NCI-H2107 treated with DMSO at 0.1 percent for 48 hours (cell line): ENCODE data around the gene ARL3.

ENCODE experiments used
- DNase-seq: peaks from one replicate; lab custom pipeline; 2025; ENCODE audit not compliant: unreplicated experiment; lab: John Stamatoyannopoulos, UW

The ARL3 gene

DNA sequence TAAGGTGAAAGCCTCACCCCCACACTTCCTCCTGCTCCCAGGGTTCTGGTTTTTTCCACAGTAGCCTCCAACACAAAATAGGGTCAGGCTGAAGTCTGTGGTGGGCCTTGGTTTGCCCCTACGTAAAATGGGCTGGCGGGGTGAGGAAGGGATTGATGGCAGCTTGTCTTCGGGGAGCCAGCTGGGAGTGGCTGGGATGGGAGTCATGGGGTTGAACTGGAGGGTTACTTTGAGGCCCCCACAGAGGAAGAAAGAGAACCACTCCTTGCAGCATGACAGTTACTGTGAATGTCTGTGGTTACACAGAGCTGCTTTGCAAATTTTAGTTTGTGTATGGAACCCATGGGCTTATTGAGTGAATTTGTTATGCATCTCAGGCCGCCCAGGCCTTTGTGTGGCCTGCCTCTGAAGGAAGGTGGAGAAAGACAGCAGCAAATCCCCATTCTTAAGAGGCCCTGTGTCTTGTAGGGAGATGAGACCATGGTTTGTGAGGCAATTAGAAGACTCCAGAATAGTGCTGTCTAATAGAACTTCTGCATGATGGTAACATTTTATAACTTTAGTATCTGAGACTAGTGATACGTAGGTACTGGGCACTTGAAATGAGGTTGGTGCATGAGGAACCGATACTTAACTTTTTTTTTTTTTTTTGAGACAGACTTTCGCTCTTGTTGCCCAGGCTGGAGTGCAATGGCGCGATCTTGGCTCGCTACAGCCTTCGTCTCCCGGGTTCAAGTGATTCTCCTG, 61.9 kb downstream of the ARL3 start:
- no peak for DNase-seq

DNA sequence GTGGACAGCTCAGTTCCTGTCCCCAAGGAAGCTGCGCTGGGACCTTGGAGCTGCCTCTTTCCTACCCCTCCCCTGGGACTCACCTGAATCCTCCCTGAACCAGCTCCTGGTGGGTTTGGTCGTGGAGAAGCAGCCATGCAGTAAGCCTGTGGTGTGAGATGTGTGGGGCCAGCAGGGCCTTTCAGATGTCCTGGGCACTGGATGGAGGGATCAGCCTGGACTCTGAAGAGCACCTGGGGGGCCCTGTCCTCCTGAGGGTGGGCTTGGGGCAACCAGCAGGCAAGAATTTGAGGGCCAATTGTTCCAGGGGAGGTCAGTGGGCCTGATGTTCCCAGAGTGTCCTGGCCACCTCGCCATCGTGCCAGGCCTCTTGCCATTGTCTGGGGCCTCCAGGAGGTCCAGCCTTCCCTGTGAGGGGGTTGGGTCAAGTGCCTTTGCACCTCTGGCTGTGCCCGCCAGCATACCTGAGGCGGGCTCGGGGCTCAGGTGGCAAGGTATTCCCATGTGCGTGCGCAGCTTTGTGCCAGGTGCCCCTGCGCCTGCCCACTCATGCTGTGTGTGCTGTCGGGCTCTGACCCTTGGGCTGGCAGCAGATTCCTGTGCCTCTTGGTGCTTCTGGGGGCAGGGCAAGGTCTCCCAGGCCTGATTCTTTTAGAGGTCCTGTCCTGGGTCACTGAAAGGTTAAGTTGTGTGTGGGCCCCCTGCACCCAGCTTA, 62.6 kb downstream of the ARL3 start:
- no peak for DNase-seq

DNA sequence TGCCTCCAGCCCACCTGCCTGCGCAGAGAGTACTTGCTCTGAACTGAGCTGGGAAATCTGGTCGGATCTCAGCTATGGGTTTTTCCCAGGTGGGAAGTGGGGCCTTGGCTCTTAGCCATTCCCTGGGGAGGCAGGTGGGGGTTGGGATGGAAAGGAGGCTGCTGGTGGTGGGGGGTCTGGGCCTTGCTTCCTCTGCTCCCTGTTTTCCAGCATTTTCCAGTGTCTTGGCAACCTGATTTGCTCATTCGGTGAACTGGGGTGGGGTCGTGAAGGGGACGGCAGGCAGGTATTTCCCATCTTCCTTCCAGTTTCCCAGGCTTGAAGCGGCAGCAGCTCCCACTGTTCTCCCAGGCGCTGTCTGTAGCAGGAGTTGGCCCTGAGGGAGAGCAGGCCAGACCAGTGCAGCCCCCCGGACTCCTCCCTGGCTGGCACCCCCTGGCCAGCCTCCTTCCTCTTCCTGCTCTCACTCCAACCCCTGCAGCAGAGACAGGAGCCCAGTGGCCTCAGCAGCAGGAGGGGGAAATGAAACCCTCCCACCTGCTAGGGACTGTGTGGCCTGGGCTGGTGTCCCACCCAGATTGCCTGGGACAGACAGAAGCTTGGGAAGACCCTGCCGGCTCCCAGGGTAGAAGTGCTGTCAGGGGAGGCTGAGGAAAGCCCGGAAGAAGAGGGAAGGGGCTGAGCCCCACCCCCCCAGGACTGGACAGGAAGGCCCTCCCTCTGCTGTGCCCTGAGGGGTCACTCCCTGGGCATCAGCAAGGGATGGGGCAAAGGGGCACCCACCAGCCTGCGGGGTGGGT, 63.3 kb downstream of the ARL3 start:
- DNase-seq, result no peak

DNA sequence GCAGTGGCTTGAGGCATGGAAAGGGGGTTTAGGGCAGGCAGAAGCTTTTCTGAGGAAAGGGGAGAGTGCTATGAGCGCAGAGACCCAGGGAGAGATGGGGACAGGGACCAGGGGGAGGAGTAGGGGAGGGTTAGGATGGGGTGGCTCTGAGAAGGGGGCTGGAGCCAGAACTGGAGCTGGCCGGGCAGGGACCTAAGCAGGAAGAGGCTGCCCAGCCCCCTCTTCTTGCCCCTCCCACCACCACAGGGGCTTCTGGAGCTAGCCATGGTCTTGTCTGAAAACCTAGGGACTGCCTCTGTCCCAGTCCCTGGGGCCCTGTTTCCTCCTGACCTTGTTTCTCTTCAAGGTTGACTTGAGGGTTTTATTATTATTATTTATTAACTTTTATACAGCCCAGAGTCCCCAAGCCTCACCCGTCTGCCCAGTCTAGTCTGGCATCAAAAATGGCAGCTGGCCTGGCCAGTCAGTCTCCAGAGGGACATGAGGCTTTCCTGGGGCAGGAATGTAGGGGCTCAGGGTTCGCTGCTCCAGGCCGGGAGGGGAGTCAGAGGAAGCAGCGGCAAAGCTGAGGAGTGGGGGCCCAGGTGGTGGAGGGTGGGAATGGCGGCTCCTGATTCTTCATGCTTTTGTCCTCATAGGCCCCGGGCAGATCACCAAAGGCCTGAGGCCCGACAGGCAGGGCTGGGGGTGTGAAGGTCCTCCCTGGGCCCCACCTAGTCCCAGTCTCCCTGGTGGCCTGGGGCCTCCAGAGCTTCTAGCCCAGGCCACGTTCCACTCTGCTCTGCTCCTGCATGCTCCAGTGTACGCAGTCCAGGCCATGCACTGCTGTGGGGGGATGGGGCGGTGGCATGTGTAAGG, 64.2 kb downstream of the ARL3 start:
- DNase-seq, result no peak

DNA sequence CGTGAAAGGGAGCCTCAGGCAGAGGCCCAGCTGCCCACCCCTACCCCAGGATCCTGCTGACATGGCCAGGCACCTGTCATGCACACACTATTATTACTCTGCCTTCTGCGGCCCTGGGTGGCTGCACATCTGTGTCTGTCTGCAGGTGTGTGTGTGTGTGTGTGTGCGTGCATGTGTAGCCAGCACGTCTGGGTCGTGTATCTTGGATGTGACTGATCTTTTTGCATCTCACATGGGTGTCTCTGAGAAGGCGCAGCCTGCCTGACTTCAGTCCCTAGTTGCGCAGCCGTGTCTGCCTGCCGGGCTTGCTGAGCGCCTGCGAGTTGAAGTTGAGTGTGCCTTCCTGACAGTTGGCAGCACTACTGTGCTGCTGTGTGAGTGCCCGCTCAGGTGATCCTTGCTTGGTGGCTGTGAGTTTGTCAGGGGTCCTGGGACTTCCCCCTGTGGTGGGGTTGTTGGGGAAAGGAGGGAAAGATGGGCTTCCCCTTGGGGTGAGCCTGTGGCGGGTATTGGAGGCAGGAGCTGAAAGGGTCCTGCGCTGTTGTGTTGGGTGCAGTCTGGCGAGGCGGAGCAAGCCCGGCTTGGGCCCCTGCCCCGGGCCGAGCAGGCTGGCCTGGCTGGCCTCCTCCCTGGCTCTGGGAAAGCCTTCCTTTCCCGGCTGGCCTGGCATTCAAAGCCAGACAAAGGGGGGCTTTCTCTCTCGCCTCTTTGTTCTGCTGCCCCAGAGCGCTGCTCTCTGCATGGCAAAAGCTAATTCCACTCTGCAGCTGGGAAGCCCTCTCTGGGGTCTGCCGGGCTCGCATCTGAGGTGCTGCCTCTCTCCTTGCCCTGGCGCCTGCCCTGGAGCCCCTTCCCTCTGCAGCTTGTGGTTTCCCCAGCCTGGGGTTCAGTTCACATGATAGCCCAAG, 65.1 kb downstream of the ARL3 start:
- no peak for DNase-seq

DNA sequence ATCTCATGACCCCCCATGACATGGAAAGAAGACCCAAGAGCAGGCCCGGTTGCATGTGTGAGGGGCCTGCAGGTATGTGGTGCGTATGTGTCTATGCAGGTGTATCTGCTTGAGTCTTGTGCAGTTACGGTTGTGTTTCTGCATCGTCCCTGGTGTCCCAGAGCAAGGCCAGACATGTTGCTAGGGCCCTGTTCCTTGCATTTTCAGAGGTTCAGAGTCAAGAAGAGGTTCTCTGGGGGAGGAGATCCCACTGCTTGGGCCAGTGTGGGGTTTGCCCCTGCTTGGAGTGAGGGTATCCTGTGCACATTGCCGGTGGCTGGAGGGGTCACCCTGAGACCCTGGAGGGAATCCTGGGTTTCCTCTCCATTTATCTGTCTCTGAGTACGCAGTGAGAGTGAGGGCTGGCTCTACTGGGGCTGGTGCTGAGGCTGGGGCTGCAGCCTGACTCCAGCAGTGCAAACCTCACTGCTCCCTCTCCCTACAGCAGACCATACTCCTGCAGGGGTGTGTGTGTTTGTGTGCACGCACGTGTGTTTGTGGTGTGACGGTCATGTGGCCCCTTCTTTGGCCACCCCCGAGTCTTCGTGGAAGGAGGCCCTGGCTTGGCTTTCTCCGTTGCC, 65.8 kb downstream of the ARL3 start:
- DNase-seq, result no peak

DNA sequence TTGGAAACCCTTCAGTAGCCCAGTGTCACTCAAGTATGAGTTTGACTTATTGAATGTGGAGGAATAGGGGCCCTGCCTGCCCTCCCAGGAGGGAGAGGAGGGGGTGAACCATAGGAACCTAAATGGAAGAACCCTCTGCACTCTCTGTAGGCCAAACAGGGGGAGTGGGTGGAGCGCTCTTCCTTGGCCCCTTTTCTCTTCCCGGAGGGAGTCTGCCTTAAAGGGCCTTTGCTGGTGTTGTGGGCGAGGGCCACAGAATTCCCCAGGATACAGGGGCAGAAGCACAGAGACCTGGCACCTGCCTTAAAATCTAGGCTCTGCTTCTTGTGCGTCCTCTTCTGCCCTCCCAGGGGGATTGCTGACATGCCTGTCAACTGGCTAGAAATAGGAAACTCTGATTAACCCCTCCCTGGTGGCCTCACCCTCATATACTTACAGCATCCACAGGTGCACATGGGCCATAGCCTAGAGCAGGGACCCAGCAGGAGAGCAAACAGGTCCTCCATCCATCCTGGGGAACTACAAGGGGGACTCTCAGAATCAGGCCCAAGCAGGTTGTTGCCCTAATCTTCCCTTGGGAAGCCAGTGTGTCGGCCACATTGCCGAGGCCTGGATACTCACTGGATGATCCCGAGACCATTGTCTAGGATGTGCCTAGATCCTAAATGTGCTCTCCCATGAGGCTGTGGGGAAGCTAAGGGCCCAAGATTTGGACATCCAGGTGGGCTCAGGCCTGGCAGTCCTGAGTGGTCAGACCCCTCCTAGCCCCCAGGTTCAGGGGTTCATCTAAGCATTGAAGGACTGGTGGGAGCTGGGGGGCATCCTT, 66.5 kb downstream of the ARL3 start:
- DNase-seq, result no peak

DNA sequence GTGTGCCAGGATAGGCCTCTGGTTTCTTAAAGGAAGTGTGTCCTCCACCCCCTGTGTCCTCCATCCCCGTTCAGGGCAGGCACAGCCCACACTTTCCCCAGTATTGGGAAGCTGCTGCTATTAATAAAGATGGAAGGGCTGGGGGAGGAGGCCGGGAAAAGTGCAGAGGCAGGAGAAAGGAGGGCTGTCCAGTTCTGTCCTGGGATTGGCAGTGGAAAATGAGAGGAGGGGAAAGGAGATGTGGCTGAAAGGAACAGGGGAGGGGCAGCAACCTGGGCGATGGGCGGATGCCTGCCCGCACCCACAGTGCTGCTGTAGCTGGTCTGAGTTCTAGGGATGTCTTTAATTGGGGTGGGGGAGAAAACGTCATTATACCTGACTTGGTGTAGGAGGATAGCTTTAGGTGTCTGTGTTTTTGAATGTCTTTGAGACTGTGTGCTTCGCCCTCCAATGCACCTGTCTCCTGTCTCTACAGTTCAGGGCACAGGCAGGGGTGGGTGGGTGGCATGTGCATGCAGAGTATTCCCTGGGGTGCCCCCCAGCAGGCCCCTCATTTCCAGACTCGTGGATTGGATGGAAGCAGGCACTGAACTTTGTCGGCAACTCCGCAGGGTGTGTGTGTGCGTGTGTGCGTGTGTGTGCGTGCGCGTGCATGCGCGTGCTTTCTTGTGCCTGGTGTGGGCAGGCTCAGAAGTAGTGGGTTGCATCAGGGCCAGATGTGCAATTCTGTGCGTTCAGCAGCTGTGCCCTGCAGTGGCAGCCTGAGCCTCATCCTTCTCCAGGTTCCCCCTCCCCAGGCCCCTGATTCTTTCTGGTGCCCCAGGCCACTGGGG, 67.4 kb downstream of the ARL3 start:
- DNase-seq, result no peak

DNA sequence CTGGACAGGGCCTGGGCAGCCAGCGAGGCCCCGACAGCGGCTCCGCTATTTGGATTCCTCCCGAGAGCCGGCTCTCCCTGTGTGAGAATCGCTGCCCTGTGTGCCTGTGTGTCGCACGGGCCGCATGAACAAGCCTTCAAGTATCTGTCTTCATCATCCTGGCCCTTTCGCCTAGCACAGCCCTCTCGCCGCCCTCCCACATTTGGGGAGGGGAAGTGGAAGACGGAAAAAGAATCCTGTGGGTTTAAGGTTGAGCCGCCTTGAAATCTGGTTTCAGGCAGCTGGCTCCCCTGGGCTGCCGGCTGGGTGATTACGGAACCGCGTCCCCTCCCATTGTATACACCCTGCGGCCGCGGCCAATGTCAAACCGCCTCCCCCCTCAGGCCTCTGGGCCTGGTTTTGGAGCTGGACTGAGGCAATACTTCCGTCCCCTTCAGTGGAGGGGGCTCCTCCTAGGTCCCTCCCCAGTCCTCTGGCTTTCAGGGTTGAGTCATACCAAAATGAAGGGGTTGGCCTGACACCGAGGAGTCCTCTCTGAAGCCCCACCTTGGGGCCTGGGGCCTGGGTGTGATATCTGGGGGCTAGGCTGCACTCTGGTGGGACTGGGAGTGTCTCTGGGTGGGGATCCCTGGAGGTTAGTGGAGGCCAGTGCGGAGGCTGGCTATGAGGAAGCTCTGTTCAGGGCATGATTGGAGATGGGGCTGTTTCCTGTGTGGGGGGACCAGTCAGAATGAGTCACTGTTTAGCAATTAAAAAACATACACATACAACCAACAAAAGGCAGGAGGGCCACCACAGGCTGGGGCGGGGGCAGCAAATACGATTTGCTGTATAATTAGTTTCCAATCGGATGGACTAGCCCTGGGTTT, 68.2 kb downstream of the ARL3 start:
- peak; percentile 35 for DNase-seq

DNA sequence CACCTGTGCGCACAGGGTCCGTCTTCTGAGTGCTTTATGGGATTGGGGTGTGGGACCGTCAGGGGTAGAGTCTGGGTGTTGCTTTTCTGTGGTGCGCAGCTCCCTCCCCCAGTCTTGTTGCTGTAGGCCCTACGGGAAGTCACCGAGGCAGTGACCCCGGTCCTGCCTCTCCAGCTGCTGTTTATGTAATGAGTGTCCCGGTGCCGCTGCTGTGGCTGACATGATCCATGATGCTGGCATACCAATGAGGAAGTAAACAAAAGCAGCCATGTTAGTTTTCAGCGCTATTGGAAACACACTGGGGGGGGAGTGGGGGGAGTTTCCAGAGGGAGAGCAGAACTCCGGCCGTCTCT, 68.8 kb downstream of the ARL3 start:
- peak; percentile 10 for DNase-seq

DNA sequence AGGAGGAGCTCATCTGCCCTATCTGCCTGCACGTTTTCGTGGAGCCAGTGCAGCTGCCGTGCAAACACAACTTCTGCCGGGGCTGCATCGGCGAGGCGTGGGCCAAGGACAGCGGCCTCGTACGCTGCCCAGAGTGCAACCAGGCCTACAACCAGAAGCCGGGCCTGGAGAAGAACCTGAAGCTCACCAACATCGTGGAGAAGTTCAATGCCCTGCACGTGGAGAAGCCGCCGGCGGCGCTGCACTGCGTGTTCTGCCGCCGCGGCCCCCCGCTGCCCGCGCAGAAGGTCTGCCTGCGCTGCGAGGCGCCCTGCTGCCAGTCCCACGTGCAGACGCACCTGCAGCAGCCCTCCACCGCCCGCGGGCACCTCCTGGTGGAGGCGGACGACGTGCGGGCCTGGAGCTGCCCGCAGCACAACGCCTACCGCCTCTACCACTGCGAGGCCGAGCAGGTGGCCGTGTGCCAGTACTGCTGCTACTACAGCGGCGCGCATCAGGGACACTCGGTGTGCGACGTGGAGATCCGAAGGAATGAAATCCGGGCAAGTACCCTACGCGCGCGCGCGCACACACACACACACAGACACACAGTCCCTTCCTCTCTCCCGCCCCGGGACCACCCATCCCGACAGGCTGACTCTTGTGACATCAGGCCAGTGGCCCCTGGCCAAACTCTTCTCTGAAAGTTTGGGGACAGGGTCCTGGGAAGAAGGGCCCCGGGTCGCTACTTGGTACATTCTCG, 69.4 kb downstream of the ARL3 start:
- peak; percentile 48 for DNase-seq

DNA sequence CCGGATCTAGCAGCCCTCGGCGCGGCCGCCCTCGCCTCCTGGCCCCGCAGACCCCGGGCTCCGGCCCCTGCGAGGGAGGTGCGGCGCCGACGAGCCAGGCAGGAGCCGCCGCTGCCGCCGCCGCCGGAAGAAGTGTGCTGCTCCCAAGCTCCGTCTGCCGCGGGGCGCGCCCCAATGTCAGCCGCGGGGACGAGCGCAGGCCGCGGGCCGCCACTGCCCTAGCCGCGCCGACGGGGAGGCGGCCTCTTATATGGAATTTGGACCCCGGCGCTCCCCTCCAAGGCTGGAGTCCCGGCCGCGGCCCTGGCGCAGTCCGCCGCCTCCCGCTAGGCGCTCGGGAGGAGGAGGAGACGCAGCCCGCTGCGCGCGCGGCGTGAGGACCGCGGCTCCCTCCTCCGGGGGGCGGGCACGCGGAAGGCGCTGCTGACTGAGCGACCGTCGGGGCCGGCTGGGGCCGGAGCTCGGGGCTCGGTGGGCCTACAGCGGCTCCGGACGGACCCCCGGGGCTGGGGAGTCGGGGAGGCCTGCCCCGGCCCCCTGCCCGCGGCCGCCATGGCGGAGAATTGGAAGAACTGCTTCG, 70.0 kb downstream of the ARL3 start, which contains the start of gene TRIM8:
TRIM8 (plus strand) TSS at position 414 of the 580 bp plus-strand sequence; CDS start at position 553, 139 bp downstream.
- DNase-seq, result no peak

DNA sequence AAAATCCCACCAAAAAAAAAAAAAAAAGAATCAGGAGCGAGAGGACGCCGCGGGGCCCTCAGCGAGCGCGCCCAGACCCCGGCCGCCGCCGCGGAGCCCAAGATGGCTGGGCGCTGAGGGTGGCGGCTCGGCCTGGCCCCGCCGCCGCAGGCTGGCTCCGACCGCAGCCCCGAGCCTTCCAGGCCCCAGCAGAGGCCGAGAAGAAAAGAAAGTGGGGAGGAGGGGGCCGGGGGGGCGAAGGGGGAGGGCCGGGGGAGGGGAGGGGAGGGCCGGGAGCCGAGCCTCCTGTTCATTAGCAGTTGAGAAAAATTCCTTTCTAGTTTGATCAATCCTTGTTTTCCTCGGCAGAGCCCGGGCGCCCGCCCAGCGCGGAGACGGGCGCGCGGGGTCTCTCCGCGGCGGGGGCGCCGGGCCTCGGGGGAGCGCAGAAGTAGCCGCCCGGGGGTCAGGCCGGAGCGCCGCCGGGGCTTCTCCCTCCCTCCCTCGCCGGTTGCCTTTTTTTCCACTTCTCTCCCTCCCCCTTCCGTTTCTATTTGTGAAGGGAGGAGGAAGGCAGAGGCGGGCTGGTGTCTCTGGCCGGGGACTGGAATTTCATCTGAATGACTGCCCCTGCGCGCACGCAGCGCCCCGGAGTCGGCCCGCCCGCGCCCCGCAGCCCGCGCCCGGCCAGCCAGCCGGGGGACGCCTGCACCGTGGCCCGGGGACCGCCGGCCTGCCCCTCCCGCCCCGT, 70.7 kb downstream of the ARL3 start:
- peak; percentile 59 for DNase-seq

DNA sequence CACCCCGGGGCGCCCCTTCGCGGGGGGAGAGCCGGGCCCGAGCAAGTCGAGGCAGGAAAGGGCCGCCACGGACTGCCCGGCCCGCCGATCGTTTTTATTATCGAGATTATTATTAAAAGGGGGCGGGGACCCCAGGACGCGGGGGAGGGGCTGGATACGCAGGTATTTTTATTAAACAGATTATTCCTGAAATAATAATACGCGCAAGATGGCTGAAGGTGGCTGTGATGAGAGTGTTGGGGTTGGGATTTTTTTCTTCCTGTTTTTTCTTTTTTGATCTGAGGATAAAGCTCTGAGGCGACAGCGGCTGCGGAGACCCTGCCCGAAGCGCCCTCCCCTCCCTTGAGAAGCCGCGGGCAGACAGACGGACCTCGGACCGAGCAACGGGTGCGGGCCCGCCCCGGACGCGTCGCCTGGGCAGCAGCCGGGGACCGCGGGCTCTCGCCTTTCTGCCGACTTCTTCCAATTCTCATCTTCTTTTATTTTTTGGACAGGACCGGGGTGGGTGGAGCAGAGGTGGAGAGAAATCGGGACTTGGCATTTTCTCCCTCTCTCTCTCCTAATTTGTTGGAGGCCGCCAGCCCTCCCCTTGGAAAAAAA, 71.4 kb downstream of the ARL3 start:
- no peak for DNase-seq
